ENCODE results near the gene NAE1.
"Not testable (repeated sequence)": the region's sequence is repeated elsewhere in the genome, so short reads cannot be mapped to it uniquely, and the experiment has no call there.

The NAE1 gene

GRCh38 chr16:66809765-66810164 lies 21.0 kb downstream of the NAE1 start:
- in situ Hi-C loops (cut with MboI; ENCODE audit: low sequenced_read_pairs): no loop called here

- in situ Hi-C loops (cut with MboI; ENCODE audit: low sequenced_read_pairs): no loop called here
Observed at GRCh38 chr16:66802159-66802558, 28.6 kb downstream of the NAE1 start.

GRCh38 chr16:66801320-66802105 lies 29.3 kb downstream of the NAE1 start, which contains the start of gene TERB1:
Gene TERB1 (minus strand): TSS chr16:66801584. CDS start chr16:66796798, 4,786 bp downstream.
- in situ Hi-C loops (cut with MboI; ENCODE audit: low sequenced_read_pairs): no loop called here

GRCh38 chr16:66800856-66801255 lies 29.9 kb downstream of the NAE1 start:
- in situ Hi-C loops (cut with MboI; ENCODE audit: low sequenced_read_pairs): no loop called here

- in situ Hi-C loops (cut with MboI; ENCODE audit: low sequenced_read_pairs): no loop called here
Observed at GRCh38 chr16:66798161-66798560, 32.6 kb downstream of the NAE1 start.

- in situ Hi-C loops (cut with MboI; ENCODE audit: low sequenced_read_pairs): not testable (repeated sequence)
Observed at GRCh38 chr16:66793984-66794383, 36.8 kb downstream of the NAE1 start.

- in situ Hi-C loops (cut with MboI; ENCODE audit: low sequenced_read_pairs): no loop called here
Observed at GRCh38 chr16:66790130-66790733, 40.5 kb downstream of the NAE1 start.

GRCh38 chr16:66787427-66787826 lies 43.3 kb downstream of the NAE1 start:
- in situ Hi-C loops (cut with MboI; ENCODE audit: low sequenced_read_pairs): no loop called here

- in situ Hi-C loops (cut with MboI; ENCODE audit: low sequenced_read_pairs): no loop called here
Observed at GRCh38 chr16:66786551-66786950, 44.2 kb downstream of the NAE1 start.

- in situ Hi-C loops (cut with MboI; ENCODE audit: low sequenced_read_pairs): no loop called here
Observed at GRCh38 chr16:66776457-66776856, 54.3 kb downstream of the NAE1 start.

GRCh38 chr16:66774981-66775380 lies 55.8 kb downstream of the NAE1 start:
- in situ Hi-C loops (cut with MboI; ENCODE audit: low sequenced_read_pairs): no loop called here

- in situ Hi-C loops (cut with MboI; ENCODE audit: low sequenced_read_pairs): no loop called here
Observed at GRCh38 chr16:66758086-66758485, 72.7 kb downstream of the NAE1 start.

GRCh38 chr16:66754819-66755218 lies 76.0 kb downstream of the NAE1 start:
- in situ Hi-C loops (cut with MboI; ENCODE audit: low sequenced_read_pairs): no loop called here

- in situ Hi-C loops (cut with MboI; ENCODE audit: low sequenced_read_pairs): no loop called here
Observed at GRCh38 chr16:66754211-66754610, 76.6 kb downstream of the NAE1 start.

GRCh38 chr16:66752958-66753357 lies 77.8 kb downstream of the NAE1 start:
- in situ Hi-C loops (cut with MboI; ENCODE audit: low sequenced_read_pairs): no loop called here
